ENCODE measurements around the gene PARD3.

Gene PARD3

GRCh38 chr10:34624323-34625153, 190.6 kb downstream of the PARD3 start:
- H3K36me3 ChIP-seq (ENCODE audit: control insufficient read depth, insufficient read depth, low read length), result no peaks in the 10 kb centered on the region
- H3K9me3 ChIP-seq (ENCODE audit: control insufficient read depth, low read length), result no peaks in the 10 kb centered on the region
- no peak overlapping the region for H3K27ac ChIP-seq (ENCODE audit: low read depth, low read length, severe bottlenecking)
- whole genome bisulfite sequencing, 2 experiments (ENCODE audit: insufficient coverage in 2 of 2), result 96 to 98% methylated on average over 12 of the region's 12 CpGs
- no peaks in the 10 kb centered on the region for H3K4me1 ChIP-seq (ENCODE audit: control insufficient read depth, insufficient read depth, low read length, poor library complexity, severe bottlenecking)
- H3K4me3 ChIP-seq (ENCODE audit: extremely low read depth, insufficient read depth, low read length, poor library complexity, severe bottlenecking), result no peak overlapping the region

GRCh38 chr10:34622945-34623344, 192.2 kb downstream of the PARD3 start:
- H3K27ac ChIP-seq (ENCODE audit: low read depth, low read length, severe bottlenecking), result no peak overlapping the region
- H3K4me1 ChIP-seq (ENCODE audit: control insufficient read depth, insufficient read depth, low read length, poor library complexity, severe bottlenecking), result no peaks in the 10 kb centered on the region
- no peaks in the 10 kb centered on the region for H3K9me3 ChIP-seq (ENCODE audit: control insufficient read depth, low read length)
- H3K36me3 ChIP-seq (ENCODE audit: control insufficient read depth, insufficient read depth, low read length), result no peaks in the 10 kb centered on the region
- 94 to 100% methylated on average over 2 to 4 of the region's 4 CpGs for WGBS, 2 experiments (ENCODE audit: insufficient coverage in 2 of 2)
- no peak overlapping the region for H3K4me3 ChIP-seq (ENCODE audit: extremely low read depth, insufficient read depth, low read length, poor library complexity, severe bottlenecking)

GRCh38 chr10:34618611-34619010, 196.5 kb downstream of the PARD3 start:
- H3K27ac ChIP-seq (ENCODE audit: low read depth, low read length, severe bottlenecking), result no peak overlapping the region
- WGBS, 2 experiments (ENCODE audit: insufficient coverage in 2 of 2), result 87 to 96% methylated on average over 2 of the region's 2 CpGs
- no peaks in the 10 kb centered on the region for H3K4me1 ChIP-seq (ENCODE audit: control insufficient read depth, insufficient read depth, low read length, poor library complexity, severe bottlenecking)
- no peak overlapping the region for H3K4me3 ChIP-seq (ENCODE audit: extremely low read depth, insufficient read depth, low read length, poor library complexity, severe bottlenecking)
- no peaks in the 10 kb centered on the region for H3K9me3 ChIP-seq (ENCODE audit: control insufficient read depth, low read length)
- H3K36me3 ChIP-seq (ENCODE audit: control insufficient read depth, insufficient read depth, low read length), result no peaks in the 10 kb centered on the region

- Histone ChIP-seq H3K9me3 (ENCODE audit: control insufficient read depth, low read length) (no peaks in the 10 kb centered on the region), H3K4me1 (ENCODE audit: control insufficient read depth, insufficient read depth, low read length, poor library complexity, severe bottlenecking) (peaks cover 3% of the 10 kb centered on the region), H3K36me3 (ENCODE audit: control insufficient read depth, insufficient read depth, low read length) (no peaks in the 10 kb centered on the region), H3K27ac (ENCODE audit: low read depth, low read length, severe bottlenecking) (no peak overlapping the region), H3K4me3 (ENCODE audit: extremely low read depth, insufficient read depth, low read length, poor library complexity, severe bottlenecking) (no peak overlapping the region)
- WGBS, 2 experiments (ENCODE audit: insufficient coverage in 2 of 2), result 100% methylated on average over 1 of the region's 3 CpGs
Observed at GRCh38 chr10:34615770-34616169, 199.3 kb downstream of the PARD3 start.

GRCh38 chr10:34613491-34613890, 201.6 kb downstream of the PARD3 start:
- Histone ChIP-seq H3K4me1 (ENCODE audit: control insufficient read depth, insufficient read depth, low read length, poor library complexity, severe bottlenecking) (peaks cover 3% of the 10 kb centered on the region), H3K27ac (ENCODE audit: low read depth, low read length, severe bottlenecking) (no peak overlapping the region), H3K36me3 (ENCODE audit: control insufficient read depth, insufficient read depth, low read length) (no peaks in the 10 kb centered on the region), H3K9me3 (ENCODE audit: control insufficient read depth, low read length) (no peaks in the 10 kb centered on the region), H3K4me3 (ENCODE audit: extremely low read depth, insufficient read depth, low read length, poor library complexity, severe bottlenecking) (no peak overlapping the region)
- 80% methylated on average over 1 of the region's 3 CpGs; no CpG with 5 or more reads in 1 of the 2 experiments for WGBS, 2 experiments (ENCODE audit: insufficient coverage in 2 of 2)

- H3K9me3 ChIP-seq (ENCODE audit: control insufficient read depth, low read length), result no peaks in the 10 kb centered on the region
- H3K4me1 ChIP-seq (ENCODE audit: control insufficient read depth, insufficient read depth, low read length, poor library complexity, severe bottlenecking), result peaks cover 3% of the 10 kb centered on the region
- H3K36me3 ChIP-seq (ENCODE audit: control insufficient read depth, insufficient read depth, low read length), result no peaks in the 10 kb centered on the region
- H3K27ac ChIP-seq (ENCODE audit: low read depth, low read length, severe bottlenecking), result no peak overlapping the region
- WGBS, 2 experiments (ENCODE audit: insufficient coverage in 2 of 2), result no CpG with 5 or more reads among the region's 1 CpG
- H3K4me3 ChIP-seq (ENCODE audit: extremely low read depth, insufficient read depth, low read length, poor library complexity, severe bottlenecking), result no peak overlapping the region
Observed at GRCh38 chr10:34612938-34613337, 202.2 kb downstream of the PARD3 start.

GRCh38 chr10:34612446-34612845, 202.7 kb downstream of the PARD3 start:
- Histone ChIP-seq H3K27ac (ENCODE audit: low read depth, low read length, severe bottlenecking) (no peak overlapping the region), H3K36me3 (ENCODE audit: control insufficient read depth, insufficient read depth, low read length) (no peaks in the 10 kb centered on the region), H3K9me3 (ENCODE audit: control insufficient read depth, low read length) (no peaks in the 10 kb centered on the region), H3K4me3 (ENCODE audit: extremely low read depth, insufficient read depth, low read length, poor library complexity, severe bottlenecking) (no peak overlapping the region), H3K4me1 (ENCODE audit: control insufficient read depth, insufficient read depth, low read length, poor library complexity, severe bottlenecking) (peaks cover 3% of the 10 kb centered on the region)
- 95 to 100% methylated on average over 3 of the region's 3 CpGs for WGBS, 2 experiments (ENCODE audit: insufficient coverage in 2 of 2)

- Histone ChIP-seq H3K36me3 (ENCODE audit: control insufficient read depth, insufficient read depth, low read length) (no peaks in the 10 kb centered on the region), H3K9me3 (ENCODE audit: control insufficient read depth, low read length) (no peaks in the 10 kb centered on the region), H3K4me1 (ENCODE audit: control insufficient read depth, insufficient read depth, low read length, poor library complexity, severe bottlenecking) (peaks cover 3% of the 10 kb centered on the region), H3K4me3 (ENCODE audit: extremely low read depth, insufficient read depth, low read length, poor library complexity, severe bottlenecking) (no peak overlapping the region), H3K27ac (ENCODE audit: low read depth, low read length, severe bottlenecking) (no peak overlapping the region)
- WGBS, 2 experiments (ENCODE audit: insufficient coverage in 2 of 2), result 92 to 94% methylated on average over 6 to 8 of the region's 9 CpGs
Observed at GRCh38 chr10:34609287-34609940, 205.7 kb downstream of the PARD3 start.

GRCh38 chr10:34607894-34608293, 207.2 kb downstream of the PARD3 start:
- WGBS, 2 experiments (ENCODE audit: insufficient coverage in 2 of 2), result 82 to 100% methylated on average over 1 of the region's 3 CpGs
- no peak overlapping the region for H3K27ac ChIP-seq (ENCODE audit: low read depth, low read length, severe bottlenecking)
- no peaks in the 10 kb centered on the region for H3K4me1 ChIP-seq (ENCODE audit: control insufficient read depth, insufficient read depth, low read length, poor library complexity, severe bottlenecking)
- H3K9me3 ChIP-seq (ENCODE audit: control insufficient read depth, low read length), result no peaks in the 10 kb centered on the region
- H3K4me3 ChIP-seq (ENCODE audit: extremely low read depth, insufficient read depth, low read length, poor library complexity, severe bottlenecking), result no peak overlapping the region
- no peaks in the 10 kb centered on the region for H3K36me3 ChIP-seq (ENCODE audit: control insufficient read depth, insufficient read depth, low read length)

GRCh38 chr10:34606890-34607289, 208.2 kb downstream of the PARD3 start:
- H3K4me1 ChIP-seq (ENCODE audit: control insufficient read depth, insufficient read depth, low read length, poor library complexity, severe bottlenecking), result no peaks in the 10 kb centered on the region
- no peaks in the 10 kb centered on the region for H3K9me3 ChIP-seq (ENCODE audit: control insufficient read depth, low read length)
- 87 to 100% methylated on average over 2 to 3 of the region's 4 CpGs for WGBS, 2 experiments (ENCODE audit: insufficient coverage in 2 of 2)
- no peaks in the 10 kb centered on the region for H3K36me3 ChIP-seq (ENCODE audit: control insufficient read depth, insufficient read depth, low read length)
- H3K27ac ChIP-seq (ENCODE audit: low read depth, low read length, severe bottlenecking), result no peak overlapping the region
- no peak overlapping the region for H3K4me3 ChIP-seq (ENCODE audit: extremely low read depth, insufficient read depth, low read length, poor library complexity, severe bottlenecking)

GRCh38 chr10:34602478-34602877, 212.6 kb downstream of the PARD3 start:
- WGBS, 2 experiments (ENCODE audit: insufficient coverage in 2 of 2), result 100% methylated on average over 1 to 2 of the region's 4 CpGs
- Histone ChIP-seq H3K27ac (ENCODE audit: low read depth, low read length, severe bottlenecking) (no peak overlapping the region), H3K9me3 (ENCODE audit: control insufficient read depth, low read length) (no peaks in the 10 kb centered on the region), H3K4me3 (ENCODE audit: extremely low read depth, insufficient read depth, low read length, poor library complexity, severe bottlenecking) (no peak overlapping the region), H3K4me1 (ENCODE audit: control insufficient read depth, insufficient read depth, low read length, poor library complexity, severe bottlenecking) (no peaks in the 10 kb centered on the region), H3K36me3 (ENCODE audit: control insufficient read depth, insufficient read depth, low read length) (no peaks in the 10 kb centered on the region)
